Progenitor cell of endocrine pancreas (in vitro differentiated cells): ENCODE measurements around the gene CPED1. TPM values are rescaled to one million over a fixed set of nuclear protein-coding genes. Genes with fewer than 3 reads are reported as not detected.

Experiments used
- DNase-seq: peaks from one replicate; pipeline ENCODE4 v3.0.0; 2021; ENCODE audit warnings: low spot score; ENCODE audit not compliant: unreplicated experiment
- H3K27ac Mint-ChIP-seq: 2 replicates; pipeline ENCODE4 v1.8.0; 2021; ENCODE audit warnings: mild to moderate bottlenecking, moderate library complexity, mixed read lengths
- H3K27me3 Mint-ChIP-seq: 2 replicates; pipeline ENCODE4 v1.8.0; 2021; ENCODE audit warnings: mixed read lengths
- H3K36me3 Mint-ChIP-seq: 2 replicates; pipeline ENCODE4 v1.8.0; 2022; ENCODE audit warnings: mixed read lengths; ENCODE audit not compliant: insufficient read depth
- H3K4me1 Mint-ChIP-seq: 2 replicates; pipeline ENCODE4 v1.8.0; 2021; ENCODE audit warnings: low read depth, mixed read lengths
- H3K4me3 Mint-ChIP-seq: 2 replicates; pipeline ENCODE4 v1.8.0; 2021; ENCODE audit warnings: low read depth, mild to moderate bottlenecking, moderate library complexity, mixed read lengths
- H3K9me3 Mint-ChIP-seq: 2 replicates; pipeline ENCODE4 v1.8.0; 2021; ENCODE audit warnings: low read depth, mixed read lengths
- total RNA-seq: library from RNA; stranded (reverse); gene quantifications from 2 replicates; pipeline ENCODE4 v1.2.1, GENCODE V29; 2021
- TF ChIP-seq, protein P1 (sequence below): fragments of 200-600 bp; sonication (generic); IDR thresholded peaks from one replicate; pipeline ENCODE4 v1.5.0; 2021; ENCODE audit warnings: antibody characterized with exemption, mild to moderate bottlenecking; ENCODE audit not compliant: unreplicated experiment

Gene CPED1
- total RNA-seq, 1 donor from 2014 or later: 1.1 TPM

DNA sequence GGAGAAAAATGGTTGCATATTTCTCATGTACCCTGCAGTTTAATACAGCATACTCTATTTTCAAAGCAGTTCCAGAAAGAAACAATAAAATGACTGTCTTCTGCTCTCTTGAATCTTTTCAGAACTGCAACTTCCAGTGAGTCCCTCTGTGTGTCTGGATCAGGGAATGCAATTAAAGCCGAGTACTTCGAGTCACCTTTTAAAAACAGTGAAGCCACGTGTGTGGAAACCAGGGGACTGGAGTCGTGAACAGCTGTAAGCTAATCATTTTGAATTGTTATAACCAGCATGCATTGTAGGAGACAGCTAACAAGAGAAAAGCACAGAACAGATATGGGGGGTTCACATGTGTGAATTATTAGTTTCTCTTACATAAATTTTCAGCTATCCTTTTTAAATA, 109.1 kb downstream of the CPED1 start:
- Mint-ChIP-seq H3K27me3 (no peaks in the 10 kb centered on the region), H3K4me3 (no peak overlapping the region), H3K27ac (no peak overlapping the region), H3K9me3 (peaks cover 7% of the 10 kb centered on the region), H3K36me3 (no peaks in the 10 kb centered on the region), H3K4me1 (peaks cover 6% of the 10 kb centered on the region)
- TF ChIP-seq, protein P1, sequence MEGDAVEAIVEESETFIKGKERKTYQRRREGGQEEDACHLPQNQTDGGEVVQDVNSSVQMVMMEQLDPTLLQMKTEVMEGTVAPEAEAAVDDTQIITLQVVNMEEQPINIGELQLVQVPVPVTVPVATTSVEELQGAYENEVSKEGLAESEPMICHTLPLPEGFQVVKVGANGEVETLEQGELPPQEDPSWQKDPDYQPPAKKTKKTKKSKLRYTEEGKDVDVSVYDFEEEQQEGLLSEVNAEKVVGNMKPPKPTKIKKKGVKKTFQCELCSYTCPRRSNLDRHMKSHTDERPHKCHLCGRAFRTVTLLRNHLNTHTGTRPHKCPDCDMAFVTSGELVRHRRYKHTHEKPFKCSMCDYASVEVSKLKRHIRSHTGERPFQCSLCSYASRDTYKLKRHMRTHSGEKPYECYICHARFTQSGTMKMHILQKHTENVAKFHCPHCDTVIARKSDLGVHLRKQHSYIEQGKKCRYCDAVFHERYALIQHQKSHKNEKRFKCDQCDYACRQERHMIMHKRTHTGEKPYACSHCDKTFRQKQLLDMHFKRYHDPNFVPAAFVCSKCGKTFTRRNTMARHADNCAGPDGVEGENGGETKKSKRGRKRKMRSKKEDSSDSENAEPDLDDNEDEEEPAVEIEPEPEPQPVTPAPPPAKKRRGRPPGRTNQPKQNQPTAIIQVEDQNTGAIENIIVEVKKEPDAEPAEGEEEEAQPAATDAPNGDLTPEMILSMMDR: no peak
- DNase-seq: no peak

DNA sequence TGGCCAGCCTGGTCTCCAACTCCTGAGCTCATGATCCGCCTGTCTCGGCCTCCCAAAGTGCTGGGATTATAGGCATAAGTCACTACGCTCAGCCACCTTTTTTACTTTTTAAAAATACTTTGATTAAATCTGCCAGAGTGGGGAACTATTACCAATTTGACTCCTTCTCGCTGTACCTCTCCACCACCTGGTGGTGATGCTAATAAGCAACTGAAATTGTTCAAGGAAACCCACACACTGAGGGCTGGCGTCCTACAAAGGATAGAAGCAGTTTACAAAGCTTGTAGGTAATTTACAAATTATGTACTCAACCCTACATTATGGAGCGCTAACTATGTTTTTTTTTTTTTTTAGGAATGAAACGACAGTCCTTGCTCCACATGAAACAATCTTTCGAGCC, 111.1 kb downstream of the CPED1 start:
- TF ChIP-seq, protein P1: peak; percentile 24
- peaks cover 16% of the 10 kb centered on the region for H3K4me1 Mint-ChIP-seq
- H3K27ac Mint-ChIP-seq: no peak overlapping the region
- H3K36me3 Mint-ChIP-seq: no peaks in the 10 kb centered on the region
- DNase-seq: no peak
- no peaks in the 10 kb centered on the region for H3K27me3 Mint-ChIP-seq
- no peak overlapping the region for H3K4me3 Mint-ChIP-seq
- H3K9me3 Mint-ChIP-seq: peaks cover 7% of the 10 kb centered on the region

DNA sequence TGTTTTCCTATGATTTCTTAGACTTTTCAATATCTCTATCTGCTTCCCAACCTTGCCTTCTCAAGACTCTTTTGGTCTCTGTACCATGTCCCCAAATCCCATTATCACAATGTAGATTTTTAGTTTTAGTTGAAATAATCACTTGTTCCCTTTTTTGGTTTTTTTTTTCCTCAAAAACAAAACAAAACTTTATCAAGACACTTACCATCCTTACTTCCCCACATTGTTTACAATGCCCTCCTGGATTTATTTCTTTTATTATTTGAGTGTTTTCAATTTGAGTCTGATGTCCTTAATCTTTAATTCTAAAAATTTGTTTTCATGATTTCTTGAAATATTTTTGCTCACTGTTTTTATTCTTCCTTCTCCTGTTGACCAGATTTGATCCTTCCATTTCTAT, 112.6 kb downstream of the CPED1 start:
- H3K9me3 Mint-ChIP-seq: peaks cover 7% of the 10 kb centered on the region
- no peak overlapping the region for H3K4me3 Mint-ChIP-seq
- H3K27ac Mint-ChIP-seq: no peak overlapping the region
- H3K27me3 Mint-ChIP-seq: no peaks in the 10 kb centered on the region
- H3K36me3 Mint-ChIP-seq: no peaks in the 10 kb centered on the region
- DNase-seq: no peak
- H3K4me1 Mint-ChIP-seq: peaks cover 16% of the 10 kb centered on the region
- TF ChIP-seq, protein P1: no peak

DNA sequence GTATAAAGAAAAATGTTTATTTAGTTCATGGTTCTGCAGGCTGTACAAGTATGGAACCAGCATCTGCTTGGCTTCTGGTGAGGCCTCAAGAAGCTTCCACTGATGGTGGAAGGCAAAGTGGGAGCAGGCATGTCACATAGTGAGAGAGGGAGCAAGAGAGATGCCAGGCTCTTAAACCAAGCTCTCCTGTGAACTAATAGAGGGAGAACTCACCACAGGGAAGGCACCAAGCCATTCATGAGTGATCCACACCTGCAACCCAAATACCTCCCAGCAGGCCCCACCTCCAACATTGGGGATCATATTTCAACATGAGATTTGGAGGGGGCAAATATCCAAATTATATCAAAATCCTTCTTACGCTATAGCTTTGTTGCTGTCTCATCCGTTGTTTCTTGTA, 113.1 kb downstream of the CPED1 start:
- TF ChIP-seq, protein P1: no peak
- Mint-ChIP-seq H3K27ac (no peak overlapping the region), H3K4me3 (no peak overlapping the region), H3K27me3 (no peaks in the 10 kb centered on the region), H3K9me3 (peaks cover 7% of the 10 kb centered on the region), H3K4me1 (peaks cover 16% of the 10 kb centered on the region), H3K36me3 (no peaks in the 10 kb centered on the region)
- DNase-seq: no peak

DNA sequence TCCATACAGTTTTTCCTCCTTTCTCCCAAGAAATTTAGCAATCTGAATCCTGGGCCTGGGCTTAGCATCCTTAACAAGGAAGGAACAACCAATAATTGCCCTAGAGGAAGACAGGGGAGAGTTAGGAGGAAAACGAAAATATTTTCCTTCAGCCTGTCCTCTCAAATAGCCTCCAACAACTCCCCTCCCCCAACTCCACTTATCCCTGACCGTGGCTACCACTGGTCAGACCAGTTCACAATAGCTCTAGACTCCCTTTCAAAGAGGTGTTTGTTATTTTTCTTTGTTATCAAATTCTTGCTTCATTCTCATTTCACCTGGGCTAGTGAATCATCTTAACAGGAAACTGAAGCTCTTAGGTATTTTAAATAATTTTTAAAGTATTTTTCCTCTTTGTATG, 114.1 kb downstream of the CPED1 start:
- Mint-ChIP-seq H3K4me3 (no peak overlapping the region), H3K4me1 (peaks cover 15% of the 10 kb centered on the region), H3K36me3 (no peaks in the 10 kb centered on the region), H3K27me3 (no peaks in the 10 kb centered on the region), H3K9me3 (peaks cover 7% of the 10 kb centered on the region), H3K27ac (peak overlapping the region; percentile 59)
- DNase-seq: no peak
- TF ChIP-seq, protein P1: no peak
